Kidney (tissue), 14 donors: Measurements from ENCODE around the gene NANOS1. TPM values are rescaled to one million over a fixed set of nuclear protein-coding genes. Genes with fewer than 3 reads are reported as not detected.

Experiments used
- DNase-seq, 5 donors: peaks; one replicate each; pipeline ENCODE4 v3.0.0-alpha.2; 2013 to 2020
- FAIRE-seq: peaks from 2 replicates; lab custom pipeline; 2012; peaks lifted over from hg19 to GRCh38; lab: Jason Lieb, UNC
- H3K27ac ChIP-seq, 2 donors: one replicate each; pipeline ENCODE4 v1.7.0; 2013; ENCODE audit warnings: low read depth in 2 of 2, low read length in 2 of 2, inconsistent platforms in 1 of 2
- H3K27me3 ChIP-seq: one replicate; pipeline ENCODE4 v1.7.1; 2013; ENCODE audit warnings: low read length, inconsistent platforms; ENCODE audit not compliant: control insufficient read depth, insufficient read depth
- H3K36me3 ChIP-seq, 3 donors: one replicate each; pipeline versions ENCODE4 v1.7.0 to v1.7.1; 2013; ENCODE audit warnings: low read length in 3 of 3, control low read depth in 1 of 3, inconsistent platforms in 1 of 3; ENCODE audit not compliant: insufficient read depth in 3 of 3, control insufficient read depth in 2 of 3
- H3K4me1 ChIP-seq, 3 donors: one replicate each; pipeline versions ENCODE4 v1.7.0 to v1.7.1; 2013; ENCODE audit warnings: low read length in 3 of 3, inconsistent platforms in 1 of 3, low read depth in 1 of 3; ENCODE audit not compliant: control insufficient read depth in 2 of 3, insufficient read depth in 2 of 3
- H3K4me3 ChIP-seq, 3 donors: one replicate each; pipeline versions ENCODE4 v1.7.0 to v1.8.1; 2013; ENCODE audit warnings: low read length in 3 of 3, control low read depth in 1 of 3, inconsistent platforms in 1 of 3
- H3K9ac ChIP-seq, 3 donors: one replicate each; pipeline versions ENCODE4 v1.7.0 to v1.7.1; 2013; ENCODE audit warnings: low read length in 3 of 3, control low read depth in 1 of 3, inconsistent platforms in 1 of 3
- H3K9me3 ChIP-seq, 3 donors: one replicate each; pipeline versions ENCODE4 v1.7.0 to v1.7.1; 2013; ENCODE audit warnings: low read length in 3 of 3, control low read depth in 1 of 3, inconsistent platforms in 1 of 3; ENCODE audit not compliant: control insufficient read depth in 2 of 3, insufficient read depth in 1 of 3
- intact Hi-C: fragments of 100-400 bp; cut with DNase I; formaldehyde crosslinking; loops from one replicate; pipeline ENCODE4 v1.11.1; 2022
- polyA plus RNA-seq: library from polyadenylated mRNA; stranded (reverse); fragments of 350-450 nt; fragmentation: Illumina TruSeq; extraction: RNeasy Lipid Tissue Mini Kit (QIAGEN cat#74804); gene quantifications from one replicate; pipeline ENCODE4 v1.2.3, GENCODE V29; 2014; ENCODE audit warnings: low read depth, low replicate concordance; ENCODE audit not compliant: insufficient read depth
- total RNA-seq: library from RNA; stranded (reverse); fragmentation: NEBNext Ultra II Directional; extraction: Animal tissue kit (Norgen Biotek cat#: 25700); gene quantifications from one replicate; pipeline ENCODE4 v1.2.1, GENCODE V29; 2021
- TF ChIP-seq, protein P1 (sequence below): IDR thresholded peaks from 3 replicates; pipeline ENCODE4 v1.5.1; 2012; ENCODE audit warnings: mild to moderate bottlenecking, moderate library complexity, borderline replicate concordance; ENCODE audit not compliant: insufficient read depth; ENCODE audit errors: extremely low read depth
- donor health status: control.
- donor health status: control.
- donor health status: control.
- donor health status: control.
- donor health status: control.
- donor health status: DM: yes; HTN: yes; CAD: no.
- donor health status: Normal renal cell carcinoma (clear cell type).

Gene NANOS1
- total and polyA plus RNA-seq, 2 donors from 2014 or later, result 1.1 to 4.5 TPM

GRCh38 chr10:119007211-119007574 lies 22.3 kb upstream of the NANOS1 start:
- Histone ChIP-seq H3K27ac (no peak overlapping the region), H3K9me3 (no peaks in the 10 kb centered on the region), H3K36me3 (no peaks in the 10 kb centered on the region), H3K4me1 (no peaks in the 10 kb centered on the region), H3K9ac (no peak overlapping the region), H3K27me3 (no peaks in the 10 kb centered on the region), H3K4me3 (no peak overlapping the region)
- DNase-seq, result no peak
- FAIRE-seq, result no peak
- intact Hi-C loops, result no loop called here
- TF ChIP-seq, protein P1, sequence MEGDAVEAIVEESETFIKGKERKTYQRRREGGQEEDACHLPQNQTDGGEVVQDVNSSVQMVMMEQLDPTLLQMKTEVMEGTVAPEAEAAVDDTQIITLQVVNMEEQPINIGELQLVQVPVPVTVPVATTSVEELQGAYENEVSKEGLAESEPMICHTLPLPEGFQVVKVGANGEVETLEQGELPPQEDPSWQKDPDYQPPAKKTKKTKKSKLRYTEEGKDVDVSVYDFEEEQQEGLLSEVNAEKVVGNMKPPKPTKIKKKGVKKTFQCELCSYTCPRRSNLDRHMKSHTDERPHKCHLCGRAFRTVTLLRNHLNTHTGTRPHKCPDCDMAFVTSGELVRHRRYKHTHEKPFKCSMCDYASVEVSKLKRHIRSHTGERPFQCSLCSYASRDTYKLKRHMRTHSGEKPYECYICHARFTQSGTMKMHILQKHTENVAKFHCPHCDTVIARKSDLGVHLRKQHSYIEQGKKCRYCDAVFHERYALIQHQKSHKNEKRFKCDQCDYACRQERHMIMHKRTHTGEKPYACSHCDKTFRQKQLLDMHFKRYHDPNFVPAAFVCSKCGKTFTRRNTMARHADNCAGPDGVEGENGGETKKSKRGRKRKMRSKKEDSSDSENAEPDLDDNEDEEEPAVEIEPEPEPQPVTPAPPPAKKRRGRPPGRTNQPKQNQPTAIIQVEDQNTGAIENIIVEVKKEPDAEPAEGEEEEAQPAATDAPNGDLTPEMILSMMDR, result no peak

DNA sequence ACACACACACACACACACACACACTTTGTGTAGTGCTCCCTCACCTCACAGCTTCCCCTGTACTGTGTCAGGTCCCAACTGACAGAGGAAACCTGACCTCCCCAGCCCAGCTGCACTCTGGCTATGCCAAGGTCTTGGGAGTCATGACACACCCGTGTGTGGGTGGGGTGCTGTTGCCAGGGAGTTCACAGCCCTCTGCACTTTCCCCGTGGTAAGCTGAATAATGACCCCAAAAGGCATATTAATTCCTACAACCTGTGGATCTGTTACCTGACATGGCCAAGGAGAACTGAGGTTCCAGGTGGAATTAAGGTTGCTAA lies 8.9 kb upstream of the NANOS1 start:
- DNase-seq, result peak in 2 of 5 donors; percentile 27 to 31
- Histone ChIP-seq H3K9ac (no peak overlapping the region), H3K27me3 (no peaks in the 10 kb centered on the region), H3K36me3 (no peaks in the 10 kb centered on the region), H3K9me3 (peaks cover 0 to 3% (median 0%) of the 10 kb centered on the region in 3 donors), H3K27ac (no peak overlapping the region), H3K4me1 (no peaks in the 10 kb centered on the region), H3K4me3 (no peak overlapping the region)
- TF ChIP-seq, protein P1, result no peak
- FAIRE-seq, result no peak
- intact Hi-C loops, result no loop called here

GRCh38 chr10:119022846-119023552 lies 6.5 kb upstream of the NANOS1 start:
- H3K4me1 ChIP-seq, result no peaks in the 10 kb centered on the region
- no peak for FAIRE-seq
- peaks cover 0 to 3% (median 0%) of the 10 kb centered on the region in 3 donors for H3K9me3 ChIP-seq
- H3K9ac ChIP-seq, result no peak overlapping the region
- H3K36me3 ChIP-seq, result no peaks in the 10 kb centered on the region
- intact Hi-C loops, result no loop called here
- TF ChIP-seq, protein P1, result no peak
- no peaks in the 10 kb centered on the region for H3K27me3 ChIP-seq
- H3K27ac ChIP-seq, result no peak overlapping the region
- DNase-seq, result no peak
- no peak overlapping the region for H3K4me3 ChIP-seq

DNA sequence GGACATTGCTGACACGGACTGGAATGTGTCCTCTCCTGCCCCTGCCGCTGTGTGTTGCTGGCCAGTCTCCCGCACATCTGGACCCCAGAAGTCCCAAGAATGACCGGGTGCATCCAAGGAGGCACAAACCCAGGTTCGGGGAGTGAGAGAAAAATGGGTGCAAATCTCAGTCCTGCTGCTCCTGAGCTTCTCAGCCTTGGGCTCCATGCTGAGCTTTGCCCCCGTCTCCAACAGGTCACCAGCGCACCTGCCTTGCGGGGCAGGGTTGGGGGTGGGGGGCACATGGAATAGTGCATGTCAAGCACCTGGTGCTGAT lies 6.0 kb upstream of the NANOS1 start:
- no peak for FAIRE-seq
- H3K27ac ChIP-seq, result no peak overlapping the region
- intact Hi-C loops, result no loop called here

More for the DNA sequence above, 6.0 kb upstream of the NANOS1 start:
- H3K4me3 ChIP-seq, result no peak overlapping the region
- H3K36me3 ChIP-seq, result no peaks in the 10 kb centered on the region
- no peaks in the 10 kb centered on the region for H3K27me3 ChIP-seq
- peaks cover 0 to 3% (median 0%) of the 10 kb centered on the region in 3 donors for H3K9me3 ChIP-seq
- no peaks in the 10 kb centered on the region for H3K4me1 ChIP-seq
- TF ChIP-seq, protein P1, result no peak
- DNase-seq, result no peak
- no peak overlapping the region for H3K9ac ChIP-seq
